Common myeloid progenitor, CD34-positive (primary cell): ENCODE measurements around the gene FBXL20.
"Not testable (repeated sequence)": the region's sequence is repeated elsewhere in the genome, so short reads cannot be mapped to it uniquely, and the experiment has no call there.

Source experiments
- CTCF ChIA-PET: fragments of 350-600 bp; sonication (Branson Sonifier 250); formaldehyde crosslinking; loops from one replicate; lab custom pipeline; 2021; ENCODE audit warnings: antibody characterized with exemption; lab: Charles Lee
- POLR2A ChIA-PET: fragments of 350-600 bp; sonication (Branson Sonifier 250); formaldehyde crosslinking; loops from one replicate; lab custom pipeline; 2021; ENCODE audit warnings: antibody characterized with exemption; lab: Charles Lee
- DNase-seq, 3 donors: peaks; one replicate each; pipeline versions ENCODE4 v3.0.0 to v3.0.0-alpha.2; 2013
- H3K27ac ChIP-seq, 2 experiments: 1 replicate in 1 of 2; 2 replicates in 1 of 2; pipeline ENCODE4 v1.7.0; 2013; ENCODE audit warnings: inconsistent platforms in 2 of 2, low read length in 2 of 2, mild to moderate bottlenecking in 2 of 2, low read depth in 1 of 2, moderate library complexity in 1 of 2; ENCODE audit not compliant: severe bottlenecking in 2 of 2, insufficient read depth in 1 of 2, poor library complexity in 1 of 2
- H3K27me3 ChIP-seq, 5 experiments: replicated peaks in 2 of 5; 1 replicate in 3 of 5; 2 replicates in 2 of 5; pipeline versions ENCODE4 v1.6.1 to v1.7.0; 2013; ENCODE audit warnings: low read length in 4 of 5, mild to moderate bottlenecking in 2 of 5, moderate library complexity in 2 of 5, inconsistent platforms in 1 of 5; ENCODE audit not compliant: insufficient read depth in 5 of 5, control insufficient read depth in 4 of 5
- H3K36me3 ChIP-seq, 4 experiments: 1 replicate in 2 of 4; 2 replicates in 2 of 4; pipeline versions ENCODE4 v1.6.1 to v1.7.0; 2013; ENCODE audit warnings: low read length in 3 of 4, control low read depth in 1 of 4, mild to moderate bottlenecking in 1 of 4; ENCODE audit not compliant: control insufficient read depth in 4 of 4, insufficient read depth in 4 of 4
- H3K4me1 ChIP-seq, 4 experiments: 1 replicate in 3 of 4; 2 replicates in 1 of 4; pipeline versions ENCODE4 v1.6.1 to v1.7.1; 2013; ENCODE audit warnings: low read length in 3 of 4, mild to moderate bottlenecking in 3 of 4, control low read depth in 1 of 4, inconsistent platforms in 1 of 4, moderate library complexity in 1 of 4; ENCODE audit not compliant: control insufficient read depth in 4 of 4, insufficient read depth in 4 of 4; ENCODE audit errors: control extremely low read depth in 1 of 4
- H3K4me3 ChIP-seq, 7 experiments: 1 replicate in 4 of 7; 2 replicates in 3 of 7; pipeline versions ENCODE4 v1.5.1 to v1.7.0; 2013; ENCODE audit warnings: mild to moderate bottlenecking in 7 of 7, low read length in 6 of 7, moderate library complexity in 6 of 7, inconsistent platforms in 2 of 7, low read depth in 2 of 7, control low read depth in 1 of 7; ENCODE audit not compliant: insufficient read depth in 4 of 7, control insufficient read depth in 1 of 7; ENCODE audit errors: extremely low read depth in 1 of 7
- H3K9me3 ChIP-seq, 5 experiments: 1 replicate in 4 of 5; 2 replicates in 1 of 5; pipeline versions ENCODE4 v1.6.1 to v1.7.1; 2013; ENCODE audit warnings: low read length in 4 of 5, mild to moderate bottlenecking in 2 of 5, inconsistent platforms in 1 of 5, low read depth in 1 of 5, moderate library complexity in 1 of 5; ENCODE audit not compliant: control insufficient read depth in 4 of 5, insufficient read depth in 2 of 5; ENCODE audit errors: control extremely low read depth in 1 of 5
- WGBS: methylation state at CpG from one replicate; pipeline ENCODE4 v1.1.5; 2013; ENCODE audit not compliant: insufficient coverage; 5-methylcytosine and 5-hydroxymethylcytosine counted together

FBXL20 gene

DNA sequence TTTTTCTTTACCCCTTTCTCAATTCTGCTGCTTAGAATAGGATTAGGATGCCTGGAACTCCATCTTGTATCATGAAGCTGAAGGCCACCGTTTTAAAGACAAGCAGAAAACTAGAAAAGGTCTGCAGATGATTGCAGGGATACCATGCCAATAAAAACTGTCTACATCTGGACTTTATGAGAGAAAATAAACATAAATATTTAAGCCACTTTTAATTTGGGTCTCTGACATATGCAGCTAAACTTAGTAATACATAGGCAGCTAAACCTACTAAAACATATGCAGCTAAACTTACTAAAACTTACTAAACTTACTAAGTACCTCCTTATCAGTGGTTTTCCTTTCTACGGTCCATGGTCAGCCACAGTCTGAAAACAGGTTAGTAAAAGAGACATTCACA lies 48.4 kb downstream of the FBXL20 start:
- Histone ChIP-seq H3K36me3 (no peaks in the 10 kb centered on the region), H3K27ac (no peak overlapping the region), H3K4me3 (no peak overlapping the region), H3K27me3 (no peaks in the 10 kb centered on the region), H3K4me1 (peaks cover 0 to 4% (median 2%) of the 10 kb centered on the region in 4 experiments), H3K9me3 (no peaks in the 10 kb centered on the region)
- CTCF ChIA-PET: interaction anchor here (0.6 to 3.6 kb wide), 17 partner anchors 8 to 170 kb away, joined by 3 to 17 read pairs (median 4); no protein-coding TSS in a partner anchor
- POLR2A ChIA-PET: interaction anchor here (0.7 to 1.3 kb wide), 2 partner anchors 17 to 20 kb away, joined by 3 to 4 read pairs; no protein-coding TSS in a partner anchor
- DNase-seq: no peak
- WGBS: no CpG with 5 or more reads among the region's 2 CpGs

- CTCF ChIA-PET: interaction anchor here (0.6 to 3.6 kb wide), 18 partner anchors 8 to 171 kb away, joined by 3 to 17 read pairs (median 4); no protein-coding TSS in a partner anchor
- 90% methylated on average over 2 of the region's 4 CpGs for WGBS
- H3K9me3 ChIP-seq: no peaks in the 10 kb centered on the region
- H3K4me1 ChIP-seq: peaks cover 0 to 4% (median 2%) of the 10 kb centered on the region in 4 experiments
- no peak overlapping the region for H3K4me3 ChIP-seq
- DNase-seq: peak; percentile 10 to 21 (median 18)
- H3K27me3 ChIP-seq: no peaks in the 10 kb centered on the region
- POLR2A ChIA-PET: interaction anchor here (0.6 to 1.3 kb wide), 3 partner anchors 16 to 99 kb away, joined by 3 to 4 read pairs (median 3); no protein-coding TSS in a partner anchor
- H3K36me3 ChIP-seq: no peaks in the 10 kb centered on the region
- no peak overlapping the region for H3K27ac ChIP-seq
Measured at GRCh38 chr17:39352511-39352910, 48.9 kb downstream of the FBXL20 start.

DNA sequence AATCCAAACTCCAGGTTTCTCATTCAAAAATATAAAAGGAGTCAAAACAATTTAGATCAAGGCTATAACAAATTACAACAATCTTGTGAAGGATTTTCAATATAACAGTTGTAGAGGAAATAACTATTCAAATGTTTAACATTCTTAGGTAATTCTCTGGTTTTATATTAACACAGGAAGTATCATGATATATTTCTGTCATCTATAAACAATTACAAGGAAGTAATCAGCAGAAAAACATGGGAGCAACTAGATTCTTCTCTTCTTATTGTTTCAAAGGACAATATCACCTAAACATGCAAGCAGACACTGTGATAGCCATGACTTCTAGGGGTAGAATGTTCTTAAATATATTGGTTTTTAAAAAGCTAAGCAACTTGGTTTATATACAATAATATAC lies 49.9 kb downstream of the FBXL20 start:
- peaks cover 0 to 4% (median 2%) of the 10 kb centered on the region in 4 experiments for H3K4me1 ChIP-seq
- ChIA-PET POLR2A (interaction anchor here (1.3 kb wide), 1 partner anchor 15 kb away, joined by 4 read pairs; no protein-coding TSS in a partner anchor), CTCF (interaction anchor here (0.7 to 3.6 kb wide), 9 partner anchors 8 to 91 kb away, joined by 3 to 17 read pairs (median 8); no protein-coding TSS in a partner anchor)
- no peaks in the 10 kb centered on the region for H3K27me3 ChIP-seq
- H3K9me3 ChIP-seq: no peaks in the 10 kb centered on the region
- H3K4me3 ChIP-seq: no peak overlapping the region
- DNase-seq: no peak
- no peak overlapping the region for H3K27ac ChIP-seq
- no peaks in the 10 kb centered on the region for H3K36me3 ChIP-seq

GRCh38 chr17:39349246-39349645 lies 52.2 kb downstream of the FBXL20 start:
- Histone ChIP-seq H3K27me3 (no peaks in the 10 kb centered on the region), H3K36me3 (no peaks in the 10 kb centered on the region), H3K9me3 (no peaks in the 10 kb centered on the region), H3K4me1 (peaks cover 0 to 4% (median 2%) of the 10 kb centered on the region in 4 experiments), H3K27ac (no peak overlapping the region), H3K4me3 (no peak overlapping the region)
- DNase-seq: no peak
- 100% methylated on average over 1 of the region's 3 CpGs for WGBS
- ChIA-PET POLR2A (interaction anchor here (0.6 kb wide), 2 partner anchors 9 to 490 kb away, joined by 3 to 4 read pairs; no protein-coding TSS in a partner anchor), CTCF (interaction anchor here (0.6 kb wide), 1 partner anchor 1685 kb away, joined by 3 read pairs; no protein-coding TSS in a partner anchor)

DNA sequence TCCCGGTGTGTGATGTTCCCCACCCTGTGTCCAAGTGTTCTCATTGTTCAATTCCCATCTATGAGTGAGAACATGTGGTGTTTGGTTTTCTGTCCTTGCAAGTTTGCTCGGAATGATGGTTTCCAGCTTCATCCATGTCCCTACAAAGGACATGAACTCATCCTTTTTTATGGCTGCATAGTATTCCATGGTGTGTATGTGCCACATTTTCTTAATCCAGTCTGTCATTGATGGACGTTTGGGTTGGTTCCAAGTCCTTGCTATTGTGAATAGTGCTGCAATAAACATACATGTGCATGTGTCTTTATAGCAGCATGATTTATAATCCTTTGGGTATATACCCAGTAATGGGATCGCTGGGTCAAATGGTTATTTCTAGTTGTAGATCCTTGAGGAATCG lies 54.6 kb downstream of the FBXL20 start:
- POLR2A ChIA-PET, CTCF ChIA-PET, H3K27me3 ChIP-seq, DNase-seq, H3K9me3 ChIP-seq, H3K4me3 ChIP-seq, H3K27ac ChIP-seq, H3K36me3 ChIP-seq, H3K4me1 ChIP-seq: not testable (repeated sequence)
- no CpG with 5 or more reads among the region's 5 CpGs for WGBS

GRCh38 chr17:39341541-39341940 lies 59.9 kb downstream of the FBXL20 start:
- Histone ChIP-seq H3K27me3 (no peaks in the 10 kb centered on the region), H3K4me1 (peaks cover 0 to 7% (median 6%) of the 10 kb centered on the region in 4 experiments), H3K4me3 (no peak overlapping the region), H3K27ac (no peak overlapping the region), H3K9me3 (no peaks in the 10 kb centered on the region), H3K36me3 (peaks cover 0 to 9% (median 6%) of the 10 kb centered on the region in 4 experiments)
- 100% methylated on average over 2 of the region's 3 CpGs for WGBS
- POLR2A ChIA-PET: no interaction called here
- DNase-seq: no peak
- CTCF ChIA-PET: interaction anchor here (0.7 to 1.7 kb wide), 4 partner anchors 10 to 174 kb away, joined by 3 to 5 read pairs (median 4); no protein-coding TSS in a partner anchor

DNA sequence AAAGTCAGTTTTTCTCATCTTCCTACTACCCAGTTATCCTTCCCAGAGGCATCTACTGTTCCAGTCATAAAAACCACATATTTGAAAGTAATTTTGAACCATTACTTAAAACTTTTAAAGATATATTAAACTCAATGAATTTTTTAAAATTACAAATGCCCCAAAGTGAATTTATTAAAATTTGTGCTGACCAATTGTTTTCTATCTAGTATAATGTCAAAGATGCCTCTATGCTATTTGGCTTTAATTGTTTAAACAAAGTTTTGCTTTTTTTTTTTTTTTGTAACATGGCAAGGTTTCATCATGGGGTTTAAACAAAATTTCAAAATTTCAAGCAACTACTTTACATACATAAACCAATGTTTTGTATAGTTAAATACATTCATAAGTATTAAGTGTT lies 60.7 kb downstream of the FBXL20 start:
- H3K9me3 ChIP-seq: no peaks in the 10 kb centered on the region
- H3K36me3 ChIP-seq: peaks cover 0 to 9% (median 6%) of the 10 kb centered on the region in 4 experiments
- H3K4me3 ChIP-seq: no peak overlapping the region
- H3K4me1 ChIP-seq: peaks cover 7 to 15% (median 13%) of the 10 kb centered on the region in 4 experiments
- POLR2A ChIA-PET: no interaction called here
- CTCF ChIA-PET: interaction anchor here (0.8 to 1.7 kb wide), 2 partner anchors 12 to 35 kb away, joined by 3 to 5 read pairs; no protein-coding TSS in a partner anchor
- no peak for DNase-seq
- no peaks in the 10 kb centered on the region for H3K27me3 ChIP-seq
- H3K27ac ChIP-seq: no peak overlapping the region
